ENCODE results near the gene SMARCA2. TPM values are rescaled to one million over a fixed set of nuclear protein-coding genes. Genes with fewer than 3 reads are reported as not detected.

The SMARCA2 gene
- total and polyA plus RNA-seq, 3 donors from 2014 or later: 176 to 251 (median 241) TPM

GRCh38 chr9:2032234-2032633 lies 17.1 kb downstream of the SMARCA2 start:
- no peak overlapping the region for H3K27ac ChIP-seq
- H3K27me3 ChIP-seq: no peaks in the 10 kb centered on the region
- no peaks in the 10 kb centered on the region for H3K36me3 ChIP-seq (ENCODE audit: low read depth, missing control alignments)
- H3K4me1 ChIP-seq: peaks cover 11% of the 10 kb centered on the region
- WGBS, 2 donors: 50 to 51% methylated on average over 5 of the region's 5 CpGs
- TF ChIP-seq CTCF (IDR thresholded peaks at IDR 0.05) (no peak), POLR2A (IDR thresholded peaks at IDR 0.05) (no peak)
- no peaks in the 10 kb centered on the region for H3K9me3 ChIP-seq
- intact Hi-C loops (cut with DNase I; ENCODE audit: low total_unique reads): no loop called here
- no peak for DNase-seq
- no peak overlapping the region for H3K4me3 ChIP-seq

- no peaks in the 10 kb centered on the region for H3K36me3 ChIP-seq (ENCODE audit: low read depth, missing control alignments)
- no peak overlapping the region for H3K27ac ChIP-seq
- no peaks in the 10 kb centered on the region for H3K27me3 ChIP-seq
- H3K9me3 ChIP-seq: no peaks in the 10 kb centered on the region
- intact Hi-C loops (cut with DNase I; ENCODE audit: low total_unique reads): no loop called here
- no peak for DNase-seq
- WGBS, 2 donors: 82 to 87% methylated on average over 4 of the region's 4 CpGs
- no peak for TF ChIP-seq CTCF (IDR thresholded peaks at IDR 0.05)
- no peak for TF ChIP-seq POLR2A (IDR thresholded peaks at IDR 0.05)
- no peak overlapping the region for H3K4me3 ChIP-seq
- H3K4me1 ChIP-seq: peaks cover 3% of the 10 kb centered on the region
These were observed 21.7 kb downstream of the SMARCA2 start for GRCh38 chr9:2036844-2037243.

GRCh38 chr9:2039294-2040180 lies 24.4 kb downstream of the SMARCA2 start:
- WGBS, 2 donors: 61 to 64% methylated on average over 13 to 20 of the region's 20 CpGs

GRCh38 chr9:2040828-2041227 lies 25.7 kb downstream of the SMARCA2 start:
- no peak for DNase-seq
- Histone ChIP-seq H3K4me1 (peaks cover 3% of the 10 kb centered on the region), H3K27ac (no peak overlapping the region), H3K9me3 (no peaks in the 10 kb centered on the region), H3K27me3 (no peaks in the 10 kb centered on the region), H3K4me3 (no peak overlapping the region), H3K36me3 (ENCODE audit: low read depth, missing control alignments) (no peaks in the 10 kb centered on the region)
- 82 to 91% methylated on average over 3 of the region's 3 CpGs for WGBS, 2 donors
- intact Hi-C loops (cut with DNase I; ENCODE audit: low total_unique reads): no loop called here
- TF ChIP-seq CTCF (IDR thresholded peaks at IDR 0.05) (no peak), POLR2A (IDR thresholded peaks at IDR 0.05) (no peak)

More at GRCh38 chr9:2039294-2040180, 24.4 kb downstream of the SMARCA2 start:
- no peaks in the 10 kb centered on the region for H3K9me3 ChIP-seq
- H3K4me3 ChIP-seq: no peak overlapping the region
- H3K27me3 ChIP-seq: no peaks in the 10 kb centered on the region
- no peak overlapping the region for H3K27ac ChIP-seq
- H3K36me3 ChIP-seq (ENCODE audit: low read depth, missing control alignments): no peaks in the 10 kb centered on the region
- intact Hi-C loops (cut with DNase I; ENCODE audit: low total_unique reads): no loop called here
- peaks cover 3% of the 10 kb centered on the region for H3K4me1 ChIP-seq
- DNase-seq: no peak
- TF ChIP-seq CTCF (IDR thresholded peaks at IDR 0.05) (no peak), POLR2A (IDR thresholded peaks at IDR 0.05) (no peak)

- intact Hi-C loops (cut with DNase I; ENCODE audit: low total_unique reads): no loop called here
- H3K27ac ChIP-seq: no peak overlapping the region
These were observed 26.6 kb downstream of the SMARCA2 start for GRCh38 chr9:2041736-2042135.

More at GRCh38 chr9:2041736-2042135, 26.6 kb downstream of the SMARCA2 start:
- TF ChIP-seq CTCF (IDR thresholded peaks at IDR 0.05) (no peak), POLR2A (IDR thresholded peaks at IDR 0.05) (no peak)
- Histone ChIP-seq H3K9me3 (no peaks in the 10 kb centered on the region), H3K27me3 (no peaks in the 10 kb centered on the region), H3K36me3 (ENCODE audit: low read depth, missing control alignments) (no peaks in the 10 kb centered on the region), H3K4me1 (peaks cover 3% of the 10 kb centered on the region), H3K4me3 (no peak overlapping the region)
- no peak for DNase-seq
- WGBS, 2 donors: 88 to 97% methylated on average over 2 of the region's 2 CpGs

All from testis (tissue), 3 donors.